AG04450 (cell line): ENCODE measurements around the gene INTS15. TPM values are rescaled to one million over a fixed set of nuclear protein-coding genes. Genes with fewer than 3 reads are reported as not detected.

ENCODE experiments used
- CTCF ChIA-PET: fragments of 300-600, 350-600 bp; formaldehyde crosslinking; extraction: SDS; loops from one replicate; lab custom pipeline; 2022; ENCODE audit warnings: antibody characterized with exemption, inconsistent platforms; lab: Charles Lee
- POLR2A ChIA-PET: fragments of 350-600 bp; formaldehyde crosslinking; extraction: SDS; loops from one replicate; lab custom pipeline; 2021; ENCODE audit warnings: antibody characterized with exemption, inconsistent platforms; lab: Yijun Ruan, JAX
- DNase-seq: peaks from one replicate; pipeline ENCODE4 v3.0.0-alpha.2; 2011; ENCODE audit warnings: low read depth, low spot score
- H3K27ac ChIP-seq: one replicate; pipeline ENCODE4 v1.5.1; 2012; ENCODE audit warnings: low read depth, low read length, control low read depth
- H3K27me3 ChIP-seq: one replicate; pipeline ENCODE4 v1.6.0; 2012; ENCODE audit warnings: low read length; ENCODE audit not compliant: control insufficient read depth, insufficient read depth
- H3K4me3 ChIP-seq: 2 replicates; pipeline ENCODE4 v1.5.1; 2011; ENCODE audit warnings: mild to moderate bottlenecking, low read depth, low read length, control low read depth
- H3K9me3 ChIP-seq: 2 replicates; pipeline ENCODE4 v1.5.1; 2012; ENCODE audit warnings: low read length; ENCODE audit not compliant: control insufficient read depth, insufficient read depth
- CTCF ChIP-seq: IDR thresholded peaks from 2 replicates; pipeline ENCODE4 v1.5.1; 2011; ENCODE audit warnings: low read depth, low read length, control low read depth, inconsistent platforms
- polyA plus RNA-seq: library from polyadenylated mRNA; depleted of rRNA; stranded (reverse); fragments of >200 nt; gene quantifications from 2 replicates; pipeline ENCODE4 v1.2.3, GENCODE V29; 2011

Gene INTS15
- polyA plus RNA-seq, 1 experiment, result 17.1 TPM

- no peak for DNase-seq
- TF ChIP-seq CTCF, result no peak
- H3K27ac ChIP-seq, result no peak overlapping the region
- no peak overlapping the region for H3K4me3 ChIP-seq
- H3K9me3 ChIP-seq, result peaks cover 3% of the 10 kb centered on the region; the same call in 1 of the 2 replicates
- ChIA-PET POLR2A (no interaction called here), CTCF (no interaction called here)
- no peaks in the 10 kb centered on the region for H3K27me3 ChIP-seq
These were observed 50.5 kb downstream of the INTS15 start for GRCh38 chr7:6640246-6640721.

- Histone ChIP-seq H3K27me3 (no peaks in the 10 kb centered on the region), H3K27ac (no peak overlapping the region), H3K4me3 (no peak overlapping the region), H3K9me3 (peaks cover 3% of the 10 kb centered on the region; the same call in 1 of the 2 replicates)
- no peak for TF ChIP-seq CTCF
- DNase-seq, result no peak
- CTCF ChIA-PET, result no interaction called here
- POLR2A ChIA-PET, result no interaction called here
These were observed 51.6 kb downstream of the INTS15 start for GRCh38 chr7:6641305-6642035.

GRCh38 chr7:6642239-6642839 lies 52.5 kb downstream of the INTS15 start:
- peaks cover 3% of the 10 kb centered on the region; the same call in 1 of the 2 replicates for H3K9me3 ChIP-seq
- no peak overlapping the region for H3K4me3 ChIP-seq
- DNase-seq, result no peak
- H3K27ac ChIP-seq, result no peak overlapping the region
- ChIA-PET POLR2A (no interaction called here), CTCF (no interaction called here)
- no peak for TF ChIP-seq CTCF
- H3K27me3 ChIP-seq, result no peaks in the 10 kb centered on the region

- ChIA-PET CTCF (no interaction called here), POLR2A (no interaction called here)
- Histone ChIP-seq H3K27me3 (no peaks in the 10 kb centered on the region), H3K27ac (no peak overlapping the region), H3K9me3 (peaks cover 7% of the 10 kb centered on the region; the same call in 1 of the 2 replicates), H3K4me3 (no peak overlapping the region)
- TF ChIP-seq CTCF, result no peak
- DNase-seq, result no peak
These were observed 53.2 kb downstream of the INTS15 start for GRCh38 chr7:6642861-6643640.
